ENCODE data around the gene IRF9. TPM values are rescaled to one million over a fixed set of nuclear protein-coding genes. Genes with fewer than 3 reads are reported as not detected.
A peak's percentile ranks its signal among the peaks of the same experiment; 100 is the strongest.

The IRF9 gene
- total and polyA plus RNA-seq, 2 of the 13 experiments (the other 11 are each of a cell fraction or from before 2014, with no cell fraction given) = 14.9 to 49.7 TPM

- TF ChIP-seq FUBP1 (CRISPR knock-in tag; IDR thresholded peaks at IDR 0.05; ENCODE audit: borderline replicate concordance) (peak; percentile 97; the same call in 1 of the 2 replicates), ZNF317 (CRISPR knock-in tag; IDR thresholded peaks at IDR 0.05) (peak; percentile 91), GMEB1 (CRISPR knock-in tag; IDR thresholded peaks at IDR 0.05; ENCODE audit: borderline replicate concordance) (peak; percentile 98), KLF12 (CRISPR knock-in tag; IDR thresholded peaks at IDR 0.05; ENCODE audit: borderline replicate concordance) (peak; percentile 99), ATF2 (CRISPR knock-in tag; IDR thresholded peaks at IDR 0.05) (peak; percentile 98), YEATS4 (CRISPR knock-in tag; IDR thresholded peaks at IDR 0.05; ENCODE audit: borderline replicate concordance) (peak; percentile 100), POGZ (CRISPR knock-in tag; IDR thresholded peaks at IDR 0.05) (peak; percentile 94), REST (IDR thresholded peaks at IDR 0.05; ENCODE audit: borderline replicate concordance in 1 of 2, low read depth in 1 of 2, low read length in 2 of 2) (no peak; a peak in 2 of 4 replicates), MAX (IDR thresholded peaks at IDR 0.05) (no peak), SNAPC2 (CRISPR knock-in tag; IDR thresholded peaks at IDR 0.05) (peak; percentile 99), ZNF232 (CRISPR knock-in tag; IDR thresholded peaks at IDR 0.05; ENCODE audit: borderline replicate concordance) (peak; percentile 96), HMGA1 (CRISPR knock-in tag; conservative IDR thresholded peaks at IDR 0.05) (no peak), PREB (CRISPR knock-in tag; IDR thresholded peaks at IDR 0.05) (peak; percentile 97), ELF3 (CRISPR knock-in tag; IDR thresholded peaks at IDR 0.05) (peak; percentile 93), KDM6A (CRISPR knock-in tag; IDR thresholded peaks at IDR 0.05; ENCODE audit: low read depth) (peak; percentile 61; the same call in 1 of the 2 replicates), ZNF577 (CRISPR knock-in tag; IDR thresholded peaks at IDR 0.05; ENCODE audit: borderline replicate concordance, low read depth) (peak; percentile 99), ZNF816 (CRISPR knock-in tag; IDR thresholded peaks at IDR 0.05; ENCODE audit: borderline replicate concordance) (no peak), KLF6 (CRISPR knock-in tag; IDR thresholded peaks at IDR 0.05) (peak; percentile 99)
Measured at GRCh38 chr14:24195186-24196070, 34.4 kb downstream of the IRF9 start, which contains the start of gene TM9SF1 (continued).

Data from HepG2 (cell line).